Measurements from ENCODE around the gene CKAP2.

DNA sequence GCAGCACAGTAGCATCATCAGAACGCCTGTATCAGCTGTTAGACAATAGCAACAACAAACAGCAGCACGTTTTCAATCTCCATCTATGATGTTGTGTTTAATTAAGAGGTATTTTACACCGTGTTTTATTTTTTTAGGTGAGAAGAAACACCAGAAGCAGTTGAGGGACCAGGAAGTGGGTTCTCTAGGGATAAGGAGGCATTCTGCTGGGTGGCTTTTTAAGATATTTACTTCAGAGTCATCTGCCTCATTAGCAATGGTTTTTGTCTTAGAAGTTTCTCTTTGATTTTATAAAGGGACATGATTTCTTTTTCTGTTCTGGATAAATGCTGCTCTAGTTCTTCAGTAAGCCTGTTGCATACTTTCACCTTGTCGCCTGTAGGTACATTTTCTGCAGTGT, 8.2 kb downstream of the CKAP2 start:
- TF ChIP-seq, protein P1, sequence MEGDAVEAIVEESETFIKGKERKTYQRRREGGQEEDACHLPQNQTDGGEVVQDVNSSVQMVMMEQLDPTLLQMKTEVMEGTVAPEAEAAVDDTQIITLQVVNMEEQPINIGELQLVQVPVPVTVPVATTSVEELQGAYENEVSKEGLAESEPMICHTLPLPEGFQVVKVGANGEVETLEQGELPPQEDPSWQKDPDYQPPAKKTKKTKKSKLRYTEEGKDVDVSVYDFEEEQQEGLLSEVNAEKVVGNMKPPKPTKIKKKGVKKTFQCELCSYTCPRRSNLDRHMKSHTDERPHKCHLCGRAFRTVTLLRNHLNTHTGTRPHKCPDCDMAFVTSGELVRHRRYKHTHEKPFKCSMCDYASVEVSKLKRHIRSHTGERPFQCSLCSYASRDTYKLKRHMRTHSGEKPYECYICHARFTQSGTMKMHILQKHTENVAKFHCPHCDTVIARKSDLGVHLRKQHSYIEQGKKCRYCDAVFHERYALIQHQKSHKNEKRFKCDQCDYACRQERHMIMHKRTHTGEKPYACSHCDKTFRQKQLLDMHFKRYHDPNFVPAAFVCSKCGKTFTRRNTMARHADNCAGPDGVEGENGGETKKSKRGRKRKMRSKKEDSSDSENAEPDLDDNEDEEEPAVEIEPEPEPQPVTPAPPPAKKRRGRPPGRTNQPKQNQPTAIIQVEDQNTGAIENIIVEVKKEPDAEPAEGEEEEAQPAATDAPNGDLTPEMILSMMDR (IDR thresholded peaks at IDR 0.05): no peak
- no peak for TF ChIP-seq CEBPB (IDR thresholded peaks at IDR 0.05)
